ENCODE measurements around the gene RPS8.
"Not testable (repeated sequence)": the region's sequence is repeated elsewhere in the genome, so short reads cannot be mapped to it uniquely, and the experiment has no call there.

Gene RPS8

DNA sequence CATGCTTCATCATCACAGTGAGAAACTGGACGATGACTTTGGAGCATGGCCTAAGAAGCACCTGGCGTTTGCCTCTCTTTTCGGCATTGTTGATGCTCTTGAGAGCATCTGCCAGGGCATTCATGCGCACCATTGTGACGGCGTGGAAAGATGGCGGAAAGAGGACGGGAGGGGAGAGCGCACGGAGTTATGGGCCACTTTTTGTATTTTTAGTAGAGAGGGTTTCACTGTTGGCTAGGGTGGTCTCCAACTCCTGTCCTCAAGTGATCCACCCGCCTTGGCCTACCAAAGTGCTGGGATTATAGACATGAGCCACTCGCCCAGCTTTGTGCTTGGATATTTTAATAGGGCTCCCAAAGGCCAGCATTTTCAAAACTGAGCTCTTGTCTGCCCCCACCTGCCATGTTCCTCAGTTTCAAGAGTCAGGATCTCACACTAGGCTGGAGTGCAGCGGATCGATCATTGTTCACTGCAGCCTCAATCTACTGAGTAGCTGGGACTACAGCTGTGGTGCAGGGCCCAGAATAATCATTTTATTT is 5.3 kb downstream of the RPS8 start:
- no peak for DNase-seq (ENCODE audit: low read depth in 2 of 2)

GRCh38 chr1:44783697-44784093 is 8.4 kb downstream of the RPS8 start:
- DNase-seq (ENCODE audit: low read depth in 2 of 2), result no peak

GRCh38 chr1:44784094-44785028 is 9.0 kb downstream of the RPS8 start:
- no peak for DNase-seq (ENCODE audit: low read depth in 2 of 2)

- DNase-seq (ENCODE audit: low read depth in 2 of 2), result no peak
Observed at GRCh38 chr1:44785029-44785380, 9.7 kb downstream of the RPS8 start.

DNA sequence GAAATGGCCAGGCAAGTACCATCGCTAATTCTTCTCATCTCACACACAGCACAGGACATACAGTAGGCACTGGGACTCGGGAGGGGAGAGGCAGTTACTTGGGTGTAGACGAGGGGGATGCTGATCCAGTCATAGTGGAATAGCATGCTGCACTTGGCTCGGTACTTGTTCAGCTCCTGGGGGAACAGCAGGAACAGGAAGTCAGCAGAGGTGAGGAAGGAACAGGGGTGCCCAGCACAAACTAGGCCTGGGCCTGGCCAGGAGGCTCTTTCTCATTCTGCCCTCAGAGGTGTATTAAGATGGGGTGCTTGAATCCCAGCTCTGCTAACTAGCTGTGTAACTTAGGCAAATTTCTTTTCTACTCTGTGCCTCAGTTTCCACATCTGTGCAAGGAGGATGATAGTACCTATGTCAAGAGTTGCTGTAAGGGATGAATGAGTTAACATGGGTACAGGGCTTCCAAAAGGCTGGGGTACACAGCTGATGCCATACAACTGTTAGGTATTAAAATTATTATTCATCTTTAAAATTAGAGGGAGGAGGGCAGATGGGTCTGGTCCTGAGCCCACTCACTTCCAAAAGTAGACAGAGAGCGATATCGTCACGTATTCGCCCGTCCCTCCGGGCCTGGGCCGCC is 10.3 kb downstream of the RPS8 start:
- DNase-seq (ENCODE audit: low read depth in 2 of 2), result no peak

DNA sequence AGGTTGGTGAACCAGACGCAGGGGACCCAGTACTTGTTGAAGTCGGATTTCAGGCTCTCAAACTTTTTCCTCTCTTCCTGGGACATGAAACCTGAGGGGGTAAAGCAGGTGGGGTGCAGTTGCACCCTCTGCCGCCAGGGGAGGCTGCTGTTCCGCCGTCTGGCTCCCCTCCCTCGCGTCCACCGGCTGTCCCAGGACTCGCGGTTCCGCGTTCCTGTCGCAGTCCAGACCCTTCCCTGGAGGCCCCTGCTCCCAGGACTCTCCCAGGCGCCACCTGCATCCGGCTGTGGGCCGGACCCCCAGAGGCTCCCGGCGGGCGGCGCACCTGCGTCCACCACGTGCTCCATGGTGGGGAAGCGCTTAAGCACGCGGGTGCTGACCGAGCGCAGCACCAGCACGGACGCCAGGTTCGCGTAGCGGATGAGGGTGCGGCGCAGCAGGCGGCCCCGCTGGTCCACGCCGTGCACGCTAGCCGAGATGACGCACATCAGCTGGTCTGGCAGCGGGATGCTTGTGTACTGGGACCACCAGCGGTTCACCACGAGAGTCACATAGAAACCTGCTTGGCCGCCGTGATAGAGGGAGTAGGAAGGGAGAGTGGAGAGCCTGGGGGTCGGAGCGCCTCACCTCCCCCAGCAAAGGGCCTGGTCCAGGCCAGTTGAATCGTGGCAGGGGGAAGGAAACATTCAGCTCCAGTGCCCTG is 10.9 kb downstream of the RPS8 start:
- peak in 1 of 2 donors; percentile 50 for DNase-seq (ENCODE audit: low read depth in 2 of 2)

DNA sequence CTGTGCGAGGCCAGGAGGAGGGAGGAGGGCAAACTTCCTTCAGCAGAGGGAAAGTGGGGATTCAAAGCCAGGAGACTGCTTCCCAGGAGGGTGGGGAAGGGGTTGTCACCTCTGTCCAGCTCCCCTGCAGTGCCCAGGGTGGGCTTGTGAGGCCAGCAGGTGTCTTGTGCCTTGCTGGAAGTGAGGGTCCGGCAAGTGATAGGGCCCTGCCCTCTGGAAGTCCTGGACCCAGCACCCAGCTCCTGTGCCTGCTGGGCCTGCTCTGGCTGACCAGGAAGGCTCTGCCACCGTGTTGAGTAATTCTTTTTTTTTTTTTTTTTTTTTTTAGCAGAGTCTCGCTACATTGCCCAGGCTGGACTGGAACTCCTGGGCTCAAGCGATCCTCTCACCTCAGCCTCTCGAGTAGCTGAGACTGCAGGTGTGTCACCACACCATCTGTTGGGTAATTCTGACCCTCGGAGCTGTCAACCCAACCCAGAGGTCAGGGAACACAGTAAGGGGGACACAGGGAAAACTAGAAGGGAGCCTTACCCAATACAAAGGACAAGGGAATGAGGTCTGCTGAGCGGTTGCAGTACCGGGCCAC is 11.6 kb downstream of the RPS8 start:
- no peak for DNase-seq (ENCODE audit: low read depth in 2 of 2)

GRCh38 chr1:44787506-44787905 is 12.2 kb downstream of the RPS8 start:
- DNase-seq (ENCODE audit: low read depth in 2 of 2), result no peak

DNA sequence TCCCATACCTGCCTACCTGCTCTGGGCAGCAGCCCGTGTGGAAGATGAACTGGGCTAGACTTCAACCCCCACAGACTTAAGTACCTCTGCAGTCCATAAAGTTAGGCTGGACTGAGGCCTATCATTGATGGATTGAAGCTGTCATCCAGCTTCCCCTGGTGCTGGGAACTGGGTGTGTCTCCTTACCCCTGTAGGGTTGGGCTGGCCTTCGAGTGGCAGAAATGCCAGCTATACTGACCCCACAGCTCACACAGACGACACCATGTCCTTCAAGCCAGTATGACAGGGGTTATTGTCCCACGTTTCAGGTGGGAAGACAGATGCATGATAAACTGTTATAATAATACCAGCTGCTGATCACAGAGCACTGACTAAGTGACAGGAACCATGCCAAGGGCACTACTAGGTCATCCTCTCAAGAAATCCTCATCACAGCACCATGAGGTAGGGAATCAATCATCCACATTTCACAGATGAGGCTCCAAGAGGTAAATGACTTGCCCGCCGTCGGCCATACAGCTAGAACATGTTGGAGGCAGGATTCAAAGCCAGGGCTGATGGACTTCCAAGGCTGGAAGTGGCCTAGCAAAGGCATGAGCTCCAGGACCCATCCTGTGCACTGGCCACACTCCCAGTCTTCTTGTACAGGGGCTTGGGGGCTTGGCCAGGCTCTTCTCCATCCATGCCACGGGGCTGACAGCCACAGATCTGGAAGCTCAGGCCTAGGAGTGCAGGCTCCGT is 12.9 kb downstream of the RPS8 start, which contains the start of gene BEST4:
BEST4 (minus strand) TSS at position 51 of the 741 bp plus-strand sequence. CDS start 465 bp downstream, outside the sequence.
- no peak for DNase-seq (ENCODE audit: low read depth in 2 of 2)

- no peak for DNase-seq (ENCODE audit: low read depth in 2 of 2)
Observed at GRCh38 chr1:44790968-44791801, 15.8 kb downstream of the RPS8 start.

DNA sequence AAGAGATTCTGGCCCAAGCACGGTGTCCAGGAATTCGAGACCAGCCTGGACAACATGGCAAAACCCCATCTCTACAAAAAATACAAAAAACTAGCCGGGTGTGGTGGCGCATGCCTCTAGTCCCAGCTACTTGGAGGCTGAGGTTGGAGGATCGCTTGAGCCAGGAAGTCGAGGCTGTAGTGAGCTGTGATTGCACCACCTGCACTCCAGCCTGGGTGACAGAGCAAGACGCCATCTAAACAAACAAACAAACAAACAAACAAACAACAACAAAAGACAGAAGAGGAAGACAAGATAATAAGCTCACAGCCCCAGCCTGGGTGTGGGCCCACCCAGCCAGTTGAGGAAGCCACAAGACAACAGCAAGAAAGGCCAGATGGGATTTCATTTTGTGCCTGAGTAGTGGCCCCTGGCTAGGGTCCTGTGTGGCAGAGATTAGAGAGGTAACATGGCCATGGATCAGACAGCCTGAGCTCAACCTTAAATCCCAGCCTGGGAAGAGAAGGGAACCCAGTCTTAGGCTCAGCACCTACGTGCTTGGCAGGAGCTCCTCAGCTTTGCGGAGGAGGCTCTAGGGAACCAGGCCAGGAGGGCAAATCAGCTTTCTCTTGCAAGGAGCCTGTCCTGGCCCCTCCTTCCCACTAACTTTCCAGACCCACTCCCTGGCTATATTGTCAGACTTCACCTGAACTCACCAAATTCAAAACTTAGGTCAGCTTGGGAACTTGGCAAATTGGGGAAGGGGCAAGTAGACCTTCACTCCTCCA is 17.6 kb downstream of the RPS8 start:
- DNase-seq (ENCODE audit: low read depth in 2 of 2), result no peak

DNA sequence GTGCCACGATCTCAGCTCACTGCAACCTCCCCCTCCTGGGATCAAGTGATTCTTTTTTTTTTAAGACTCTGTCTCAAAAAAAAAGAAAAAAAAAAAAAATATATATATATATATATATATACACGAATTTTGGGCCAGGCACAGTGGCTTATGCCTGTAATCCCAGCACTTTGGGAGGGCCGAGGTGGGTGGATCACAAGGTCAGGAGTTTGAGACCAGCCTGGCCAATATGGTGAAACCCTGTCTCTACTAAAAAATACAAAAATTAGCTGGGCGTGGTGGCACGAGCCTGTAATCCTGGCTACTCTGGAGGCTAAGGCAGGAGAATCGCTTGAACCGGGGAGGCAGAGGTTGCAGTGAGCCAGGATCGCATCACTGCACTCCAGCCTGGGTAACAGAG is 22.5 kb downstream of the RPS8 start:
- DNase-seq (ENCODE audit: low read depth in 2 of 2), result not testable (repeated sequence)

- DNase-seq (ENCODE audit: low read depth in 2 of 2), result no peak
Observed at GRCh38 chr1:44798481-44799365, 23.4 kb downstream of the RPS8 start.

DNA sequence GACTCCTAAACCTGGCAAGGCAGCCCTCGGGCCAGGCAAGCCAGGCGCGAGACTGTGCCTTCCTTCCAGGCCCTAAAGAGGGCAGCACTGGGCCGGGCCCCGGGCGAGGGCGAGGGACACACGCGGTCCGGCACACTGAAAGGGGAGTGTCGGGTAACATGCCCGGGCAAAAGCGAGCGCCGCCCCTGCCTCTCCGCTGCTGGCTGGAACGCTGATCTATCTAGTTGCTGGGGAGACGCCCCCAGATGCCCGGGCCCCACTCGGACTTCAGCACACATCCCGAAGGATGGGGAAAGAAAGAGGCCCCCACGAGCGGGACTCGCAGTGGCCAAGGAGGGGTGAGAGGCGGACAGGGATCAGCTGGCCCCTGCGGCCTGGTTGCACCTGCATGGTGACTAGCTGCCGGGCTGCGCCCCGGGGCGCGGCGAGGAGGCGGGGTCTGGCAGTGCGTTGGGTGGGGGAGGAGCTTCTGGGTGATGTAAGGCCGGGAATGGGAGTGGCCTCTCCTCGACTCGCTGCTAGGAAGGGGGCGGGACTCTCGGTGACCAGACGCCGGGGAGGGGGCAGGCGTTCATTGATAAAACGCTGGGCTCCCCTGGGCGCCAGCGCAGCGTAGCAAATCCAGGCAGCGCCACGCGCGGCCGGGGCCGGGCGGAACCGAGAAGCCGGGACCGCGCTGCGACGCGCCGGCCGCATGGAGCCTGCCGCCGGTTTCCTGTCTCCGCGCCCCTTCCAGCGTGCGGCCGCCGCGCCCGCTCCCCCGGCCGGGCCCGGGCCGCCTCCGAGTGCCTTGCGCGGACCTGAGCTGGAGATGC is 24.6 kb downstream of the RPS8 start, which contains the start of gene PLK3:
PLK3 (plus strand) TSS at position 608 of the 815 bp plus-strand sequence; CDS start at position 695, 87 bp downstream.
- DNase-seq (ENCODE audit: low read depth in 2 of 2), result peak; percentile 94 to 97

GRCh38 chr1:44801491-44802305 is 26.4 kb downstream of the RPS8 start:
- DNase-seq (ENCODE audit: low read depth in 2 of 2), result no peak

DNA sequence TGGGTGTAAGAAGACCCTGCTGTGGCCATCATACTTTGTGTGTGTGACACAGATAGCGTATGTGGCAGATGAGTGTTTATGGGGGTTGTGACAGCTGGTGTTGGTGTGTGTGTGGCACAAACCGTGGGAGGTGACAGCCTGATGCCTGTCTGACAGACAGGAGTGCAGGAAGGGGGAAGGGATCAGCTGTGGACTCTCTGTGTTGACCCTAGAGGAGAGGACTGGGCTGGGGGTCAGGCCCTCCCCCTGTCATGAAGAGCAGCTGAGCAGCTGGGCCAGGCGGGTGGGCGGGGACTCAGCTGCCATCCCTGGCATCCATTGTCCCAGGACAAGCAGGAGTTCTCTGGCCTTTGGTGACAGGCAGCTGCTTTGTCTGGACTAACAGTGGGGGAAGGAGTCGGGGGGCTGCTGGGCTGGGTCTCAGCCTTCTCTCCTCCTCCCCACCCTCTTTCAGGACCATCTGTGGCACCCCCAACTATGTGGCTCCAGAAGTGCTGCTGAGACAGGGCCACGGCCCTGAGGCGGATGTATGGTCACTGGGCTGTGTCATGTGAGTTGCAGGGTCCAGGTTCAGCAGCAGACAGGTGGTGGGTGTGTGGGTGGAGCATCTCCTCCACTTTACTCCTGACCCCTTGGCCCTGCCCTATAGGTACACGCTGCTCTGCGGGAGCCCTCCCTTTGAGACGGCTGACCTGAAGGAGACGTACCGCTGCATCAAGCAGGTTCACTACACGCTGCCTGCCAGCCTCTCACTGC is 27.1 kb downstream of the RPS8 start:
- DNase-seq (ENCODE audit: low read depth in 2 of 2), result no peak
